Aorta (tissue), 5 donors: ENCODE data around the gene SLC10A7. TPM values are rescaled to one million over a fixed set of nuclear protein-coding genes. Genes with fewer than 3 reads are reported as not detected.

Source experiments
- ATAC-seq: fragments of 200-7000 bp; cut with Tn5 transposase; one replicate; pipeline ENCODE4 v1.9.1; 2022; ENCODE audit warnings: moderate library complexity; ENCODE audit not compliant: low FRiP score
- DNase-seq, 2 donors: peaks; one replicate each; pipeline ENCODE4 v3.0.0-alpha.2; 2020
- H3K27ac ChIP-seq, 2 donors: one replicate each; pipeline ENCODE4 v1.5.1; 2013; ENCODE audit warnings: low read length in 2 of 2, mild to moderate bottlenecking in 2 of 2, moderate library complexity in 2 of 2, control low read depth in 1 of 2, inconsistent platforms in 1 of 2, low read depth in 1 of 2
- H3K27me3 ChIP-seq, 2 donors: one replicate each; pipeline ENCODE4 v1.6.1; 2013; ENCODE audit warnings: control low read depth in 1 of 2, low read length in 1 of 2, mild to moderate bottlenecking in 1 of 2, moderate library complexity in 1 of 2; ENCODE audit not compliant: insufficient read depth in 2 of 2, control insufficient read depth in 1 of 2
- H3K36me3 ChIP-seq, 2 donors: one replicate each; pipeline ENCODE4 v1.6.1; 2013; ENCODE audit warnings: control low read depth in 1 of 2, low read length in 1 of 2, mild to moderate bottlenecking in 1 of 2; ENCODE audit not compliant: insufficient read depth in 2 of 2, control insufficient read depth in 1 of 2
- H3K4me1 ChIP-seq, 2 donors: one replicate each; pipeline ENCODE4 v1.6.1; 2013; ENCODE audit warnings: low read length in 2 of 2, control low read depth in 1 of 2, mild to moderate bottlenecking in 1 of 2, moderate library complexity in 1 of 2; ENCODE audit not compliant: insufficient read depth in 2 of 2, control insufficient read depth in 1 of 2
- H3K4me3 ChIP-seq, 2 donors: one replicate each; pipeline ENCODE4 v1.5.1; 2013; ENCODE audit warnings: low read length in 2 of 2, control low read depth in 1 of 2, mild to moderate bottlenecking in 1 of 2
- H3K9me3 ChIP-seq: one replicate; pipeline ENCODE4 v1.6.1; 2013; ENCODE audit warnings: mild to moderate bottlenecking, low read length; ENCODE audit not compliant: control insufficient read depth
- WGBS, 2 donors: extraction: QIAGEN DNeasy Blood & Tissue Kit; methylation state at CpG; one replicate each; pipeline ENCODE4 v1.1.7; 2013; 5-methylcytosine and 5-hydroxymethylcytosine counted together
- intact Hi-C, 2 donors: fragments of 100-400 bp; cut with DNase I; formaldehyde crosslinking; loops; one replicate each; pipeline versions ENCODE4 v1.14.2 to v1.15.0; 2022
- long read RNA-seq, 2 donors: library from polyadenylated mRNA; unstranded; transcript quantifications; one replicate each; pipeline ENCODE4 v2.0.0, GENCODE V29; 2020 to 2021
- polyA plus RNA-seq, 2 donors: library from polyadenylated mRNA; stranded (reverse); fragments of 200-250 nt; gene quantifications; one replicate each; pipeline ENCODE4 v1.2.3, GENCODE V29; 2013
- total RNA-seq, 2 donors: library from RNA; stranded (reverse); fragmentation: NEBNext Ultra II Directional; extraction: Animal tissue kit (Norgen Biotek cat#: 25700); gene quantifications; one replicate each; pipeline ENCODE4 v1.2.1, GENCODE V29; 2021
- donor health status: healthy with polysubstance abuse.
- donor health status: Bipolar disorder and iron deficiency.
- donor health status: DM: no; HTN: no; CAD: no.
- donor health status: DM: no; HTN: no; CAD: no.
- donor health status: DM: yes; HTN: yes; CAD: no.

Gene SLC10A7, protein sequence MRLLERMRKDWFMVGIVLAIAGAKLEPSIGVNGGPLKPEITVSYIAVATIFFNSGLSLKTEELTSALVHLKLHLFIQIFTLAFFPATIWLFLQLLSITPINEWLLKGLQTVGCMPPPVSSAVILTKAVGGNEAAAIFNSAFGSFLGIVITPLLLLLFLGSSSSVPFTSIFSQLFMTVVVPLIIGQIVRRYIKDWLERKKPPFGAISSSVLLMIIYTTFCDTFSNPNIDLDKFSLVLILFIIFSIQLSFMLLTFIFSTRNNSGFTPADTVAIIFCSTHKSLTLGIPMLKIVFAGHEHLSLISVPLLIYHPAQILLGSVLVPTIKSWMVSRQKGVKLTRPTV
- 10 to 100 TPM; 14.6 to 18.8 TPM for total RNA-seq
- polyA plus RNA-seq = 1 to 10 TPM; 3.3 to 6.0 TPM
- long read RNA-seq, donor 1, partial matches to known transcripts = 0 of 4 reads
- long read RNA-seq, donor 1, other reads (novel, unspliced or antisense) = 2 of 4 reads
- long read RNA-seq, donor 2, partial matches to known transcripts = 0 of 8 reads
- long read RNA-seq, donor 2, other reads (novel, unspliced or antisense) = 5 of 8 reads

DNA sequence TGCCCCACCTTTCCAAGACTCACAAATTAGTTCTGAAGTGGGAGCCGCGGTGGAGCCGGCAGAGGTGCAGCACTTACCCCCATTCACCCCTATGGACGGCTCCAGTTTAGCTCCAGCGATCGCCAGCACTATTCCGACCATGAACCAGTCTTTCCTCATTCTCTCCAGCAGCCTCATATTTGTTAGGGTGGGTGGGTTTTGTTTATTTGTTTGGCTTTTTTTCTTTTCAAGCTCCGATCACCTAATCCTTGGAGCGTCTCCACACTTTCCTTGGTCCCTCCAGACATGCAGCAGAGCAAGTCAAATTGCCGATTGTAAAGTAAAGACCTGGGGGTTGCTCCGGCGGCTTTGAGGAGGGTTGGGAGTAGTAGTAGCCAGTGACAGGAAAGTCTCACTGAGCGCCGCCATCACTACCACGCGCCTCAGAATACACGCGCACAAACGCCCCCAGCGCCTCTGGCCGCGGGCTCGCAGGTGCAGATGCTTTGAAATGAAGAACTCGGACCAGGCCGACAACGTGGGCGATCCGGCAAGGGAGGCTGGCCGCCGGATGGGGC is at the start of gene SLC10A7:
TSS of gene SLC10A7 (minus strand) at position 400 of the 557 bp plus-strand sequence. CDS start at position 177, 223 bp downstream.
- intact Hi-C loops = loop anchor here in 1 of 2 donors (5.0 kb wide), 1 partner anchor 584 kb away; the partner anchor contains the start of gene ZNF827
- ATAC-seq = peak; percentile 94
- H3K4me1 ChIP-seq = no peaks in the 10 kb centered on the region
- 0% methylated on average over 30 of the region's 30 CpGs for WGBS, 2 donors
- H3K4me3 ChIP-seq = peak within 1 kb of the TSS; percentile 34 to 99
- peak; percentile 79 to 92 for DNase-seq
- no peaks in the 10 kb centered on the region for H3K36me3 ChIP-seq
- no peaks in the 10 kb centered on the region for H3K27me3 ChIP-seq
- peak within 1 kb of the TSS in 1 of 2 donors; percentile 21 for H3K27ac ChIP-seq
- no peaks in the 10 kb centered on the region for H3K9me3 ChIP-seq

DNA sequence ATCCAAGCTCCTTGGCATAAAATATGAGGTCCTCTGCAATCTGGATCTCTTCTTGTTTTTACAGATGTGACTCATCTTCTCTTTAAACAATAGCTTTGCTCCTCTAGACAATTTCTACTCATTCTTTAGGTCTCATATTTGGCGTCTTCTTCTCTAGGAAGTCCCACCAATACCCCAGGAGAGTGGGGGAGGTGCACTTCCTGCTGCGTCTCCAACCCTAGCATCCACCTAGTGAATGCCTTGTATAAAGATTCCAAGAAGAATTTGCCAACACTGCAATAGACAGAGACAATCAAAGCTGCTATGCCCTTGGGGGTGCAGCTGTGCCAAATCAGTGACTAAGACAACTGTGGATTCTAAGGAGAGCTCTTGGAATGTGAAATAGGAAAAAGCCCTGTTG is 45.7 kb upstream of the SLC10A7 start:
- Histone ChIP-seq H3K27ac (no peak overlapping the region), H3K27me3 (no peaks in the 10 kb centered on the region), H3K4me1 (no peaks in the 10 kb centered on the region), H3K36me3 (no peaks in the 10 kb centered on the region), H3K9me3 (no peaks in the 10 kb centered on the region), H3K4me3 (no peak overlapping the region)
- 55 to 57% methylated on average over 2 of the region's 2 CpGs for WGBS, 2 donors
- DNase-seq (no peak), ATAC-seq (no peak)
- intact Hi-C loops = no loop called here

GRCh38 chr4:146564492-146564891 is 42.8 kb upstream of the SLC10A7 start:
- H3K4me1 ChIP-seq = no peaks in the 10 kb centered on the region
- no peaks in the 10 kb centered on the region for H3K36me3 ChIP-seq
- intact Hi-C loops = no loop called here
- 56 to 67% methylated on average over 3 of the region's 3 CpGs for WGBS, 2 donors
- no peak overlapping the region for H3K4me3 ChIP-seq
- no peak overlapping the region for H3K27ac ChIP-seq
- no peaks in the 10 kb centered on the region for H3K27me3 ChIP-seq
- no peak for DNase-seq
- no peaks in the 10 kb centered on the region for H3K9me3 ChIP-seq
- no peak for ATAC-seq

GRCh38 chr4:146550161-146550560 is 28.4 kb upstream of the SLC10A7 start:
- no peak overlapping the region for H3K27ac ChIP-seq
- 68% methylated on average over 3 of the region's 3 CpGs for WGBS, 2 donors
- no peak for ATAC-seq

DNA sequence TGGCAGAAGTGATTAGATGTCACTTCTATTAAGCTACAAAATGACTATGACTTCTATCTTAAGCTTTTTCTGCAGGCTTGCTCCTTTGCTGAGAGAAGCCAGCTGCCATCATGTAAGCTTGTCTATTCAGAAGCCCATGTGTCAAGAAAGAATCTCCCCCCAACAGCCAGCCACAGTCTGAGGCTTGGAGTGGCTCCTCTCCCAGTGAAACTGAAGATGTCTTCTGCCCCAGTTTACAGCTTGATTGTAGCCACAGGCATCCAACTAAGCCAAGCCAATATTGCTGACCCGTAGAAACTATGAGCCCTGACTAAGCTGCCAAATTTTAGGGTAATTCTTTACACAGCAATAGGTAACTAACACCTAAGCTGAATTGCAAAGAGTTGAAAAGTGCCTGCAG is 26.7 kb upstream of the SLC10A7 start:
- DNase-seq = no peak
- Histone ChIP-seq H3K4me1 (no peaks in the 10 kb centered on the region), H3K9me3 (peaks cover 2% of the 10 kb centered on the region), H3K27ac (no peak overlapping the region), H3K27me3 (no peaks in the 10 kb centered on the region), H3K4me3 (no peak overlapping the region), H3K36me3 (no peaks in the 10 kb centered on the region)
- ATAC-seq = no peak
- intact Hi-C loops = no loop called here
- 67 to 74% methylated on average over 1 of the region's 1 CpG for WGBS, 2 donors

More at GRCh38 chr4:146550161-146550560, 28.4 kb upstream of the SLC10A7 start:
- DNase-seq = no peak
- Histone ChIP-seq H3K27me3 (no peaks in the 10 kb centered on the region), H3K9me3 (no peaks in the 10 kb centered on the region), H3K4me1 (no peaks in the 10 kb centered on the region), H3K36me3 (no peaks in the 10 kb centered on the region), H3K4me3 (no peak overlapping the region)
- intact Hi-C loops = no loop called here

DNA sequence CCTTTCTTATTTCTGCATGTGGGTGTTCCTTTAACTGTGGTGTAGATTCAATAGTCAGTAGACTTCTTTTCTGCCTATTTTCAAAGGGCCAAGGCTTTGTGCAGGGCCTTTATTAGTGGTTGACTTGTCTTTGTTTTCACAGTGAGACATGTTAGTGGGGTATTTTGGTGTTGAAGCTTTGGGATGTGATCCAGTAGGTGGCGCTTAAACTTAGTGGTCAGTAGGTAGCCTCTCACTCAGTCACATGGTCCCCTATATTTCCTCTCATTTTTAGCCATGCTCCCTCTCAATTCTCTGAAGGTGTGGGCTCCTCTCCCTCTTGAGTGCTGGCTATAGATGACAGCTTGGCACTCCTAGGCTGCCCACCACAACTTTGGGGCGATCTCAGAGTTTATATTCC is 23.4 kb upstream of the SLC10A7 start:
- Histone ChIP-seq H3K4me1 (no peaks in the 10 kb centered on the region), H3K36me3 (no peaks in the 10 kb centered on the region), H3K27ac (no peak overlapping the region), H3K27me3 (no peaks in the 10 kb centered on the region), H3K9me3 (peaks cover 2% of the 10 kb centered on the region), H3K4me3 (no peak overlapping the region)
- ATAC-seq (no peak), DNase-seq (no peak)
- intact Hi-C loops = no loop called here
- 64 to 67% methylated on average over 2 of the region's 2 CpGs for WGBS, 2 donors

DNA sequence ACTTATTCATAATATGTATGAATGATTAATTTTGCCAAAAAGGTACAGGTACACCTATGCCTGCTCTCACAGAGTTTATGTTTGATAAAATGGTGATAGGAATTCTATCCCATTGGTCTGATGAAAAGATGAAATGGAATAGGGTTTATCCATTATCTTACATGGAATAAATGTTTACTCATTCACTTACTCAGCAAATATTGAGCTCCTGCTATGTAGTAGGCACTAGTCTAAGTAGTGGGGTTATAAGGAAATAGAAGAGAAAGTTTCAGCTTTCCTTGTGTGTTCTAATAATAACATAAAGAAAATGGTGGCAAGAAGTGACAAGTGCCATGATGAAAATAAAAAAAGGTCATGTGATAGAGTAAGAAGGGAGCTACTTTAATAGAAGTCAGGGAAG is 12.4 kb upstream of the SLC10A7 start:
- Histone ChIP-seq H3K36me3 (no peaks in the 10 kb centered on the region), H3K4me1 (no peaks in the 10 kb centered on the region), H3K9me3 (no peaks in the 10 kb centered on the region), H3K4me3 (no peak overlapping the region), H3K27ac (no peak overlapping the region), H3K27me3 (no peaks in the 10 kb centered on the region)
- no peak for ATAC-seq
- intact Hi-C loops = no loop called here
- DNase-seq = no peak

DNA sequence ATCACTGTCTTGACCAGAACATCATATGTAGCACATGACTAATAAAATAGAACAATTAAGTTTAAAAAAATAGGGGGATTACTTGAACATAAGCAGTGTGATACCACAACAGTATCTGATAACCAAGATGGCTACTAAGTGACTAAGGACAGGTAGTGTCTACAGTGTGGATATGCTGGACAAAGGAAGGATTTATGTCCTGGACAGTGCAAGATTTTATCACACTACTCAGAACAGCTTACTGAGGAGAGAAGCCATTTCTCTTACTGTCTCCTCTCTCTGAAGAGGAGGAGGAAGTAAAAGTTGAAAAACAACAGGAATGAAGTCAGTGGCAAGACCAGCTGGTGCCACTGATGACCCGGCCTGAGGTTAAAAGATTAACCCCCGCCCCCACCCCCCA is 4.0 kb upstream of the SLC10A7 start:
- H3K9me3 ChIP-seq = no peaks in the 10 kb centered on the region
- no peaks in the 10 kb centered on the region for H3K4me1 ChIP-seq
- H3K27me3 ChIP-seq = no peaks in the 10 kb centered on the region
- WGBS, 2 donors = 12 to 25% methylated on average over 2 of the region's 2 CpGs
- ATAC-seq (no peak), DNase-seq (no peak)
- H3K4me3 ChIP-seq = no peak overlapping the region
- no peak overlapping the region for H3K27ac ChIP-seq
- intact Hi-C loops = no loop called here
- no peaks in the 10 kb centered on the region for H3K36me3 ChIP-seq

- 80 to 89% methylated on average over 3 of the region's 3 CpGs for WGBS, 2 donors
- ATAC-seq (no peak), DNase-seq (no peak)
- no peak overlapping the region for H3K27ac ChIP-seq
- H3K36me3 ChIP-seq = no peaks in the 10 kb centered on the region
- no peak overlapping the region for H3K4me3 ChIP-seq
- intact Hi-C loops = loop anchor here in 1 of 2 donors (5.0 kb wide), 1 partner anchor 587 kb away; the partner anchor contains the start of gene ZNF827
- H3K9me3 ChIP-seq = no peaks in the 10 kb centered on the region
- H3K4me1 ChIP-seq = no peaks in the 10 kb centered on the region
- H3K27me3 ChIP-seq = no peaks in the 10 kb centered on the region
These were observed 2.9 kb upstream of the SLC10A7 start for GRCh38 chr4:146524663-146525062.
